ENCODE data around the gene PDS5B. TPM values are rescaled to one million over a fixed set of nuclear protein-coding genes. Genes with fewer than 3 reads are reported as not detected.

PDS5B gene
- total RNA-seq, 8 experiments from 2014 or later: 30.4 to 79.0 (median 43.5) TPM

DNA sequence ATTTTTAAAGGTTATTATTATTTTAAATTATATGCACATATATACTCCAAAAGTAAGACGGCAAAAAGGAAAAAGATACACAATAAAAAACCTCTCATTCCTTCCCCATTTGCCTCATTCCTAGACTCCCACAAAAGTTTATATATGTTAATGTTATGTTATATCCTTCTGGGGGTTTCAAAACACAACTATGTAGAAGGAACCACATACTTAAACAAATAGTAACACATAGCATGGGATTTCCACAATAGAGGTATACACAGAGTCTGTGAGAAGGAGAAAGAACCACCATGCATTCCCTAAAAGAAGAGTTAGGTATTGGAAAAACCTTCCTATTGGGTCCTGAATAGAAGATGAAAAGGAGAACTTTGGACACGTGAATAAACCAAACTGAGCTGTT lies 9.1 kb downstream of the PDS5B start:
- in situ Hi-C loops (cut with MboI; ENCODE audit: low pct_unique_long_range_greater_than_20kb in 2 of 9, low sequenced_read_pairs in 9 of 9, unreplicated experiment in 9 of 9): loop anchor here in 3 of 9 experiments (25.0 kb wide), 2 partner anchors 317 to 942 kb away; no protein-coding TSS in a partner anchor

DNA sequence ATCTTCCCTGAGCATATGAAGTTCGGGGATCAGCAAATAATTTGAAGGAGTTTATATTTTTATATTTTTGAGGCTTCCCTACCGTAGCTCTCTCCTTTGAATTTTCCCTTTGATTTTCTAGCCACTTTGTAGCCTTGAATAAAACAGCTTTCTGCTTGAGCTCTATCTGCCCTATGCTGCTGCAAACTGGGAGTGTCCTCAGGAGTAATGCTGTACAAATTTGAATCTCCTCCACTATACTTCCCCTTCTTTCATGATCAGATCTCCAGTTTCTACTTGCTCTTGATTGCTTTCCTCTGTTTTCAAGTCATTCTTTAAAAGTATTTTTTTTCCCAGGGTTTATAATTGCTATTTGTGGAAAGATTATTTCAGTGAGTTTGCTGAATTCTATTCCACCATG lies 14.6 kb downstream of the PDS5B start:
- H3K4me1 ChIP-seq (replicated peaks in 1 of 2): no peaks in the 10 kb centered on the region
- H3K4me3 ChIP-seq: no peak overlapping the region
- H3K27ac ChIP-seq: no peak overlapping the region
- peak in 2 of 8 experiments; percentile 25 to 51 for ATAC-seq (replicated peaks in 6 of 8)
- in situ Hi-C loops (cut with MboI; ENCODE audit: low pct_unique_long_range_greater_than_20kb in 2 of 9, low sequenced_read_pairs in 9 of 9, unreplicated experiment in 9 of 9): no loop called here
- 33 to 100% (median 82%) methylated on average over 1 to 2 of the region's 2 CpGs for WGBS, 10 experiments

More for the DNA sequence above, 9.1 kb downstream of the PDS5B start:
- no peak for ATAC-seq (replicated peaks in 6 of 8)
- no peak overlapping the region for H3K27ac ChIP-seq
- H3K4me3 ChIP-seq: no peak overlapping the region
- WGBS, 10 experiments: 45 to 100% (median 88%) methylated on average over 1 to 2 of the region's 2 CpGs
- peaks cover 2 to 3% of the 10 kb centered on the region in 2 donors for H3K4me1 ChIP-seq (replicated peaks in 1 of 2)

DNA sequence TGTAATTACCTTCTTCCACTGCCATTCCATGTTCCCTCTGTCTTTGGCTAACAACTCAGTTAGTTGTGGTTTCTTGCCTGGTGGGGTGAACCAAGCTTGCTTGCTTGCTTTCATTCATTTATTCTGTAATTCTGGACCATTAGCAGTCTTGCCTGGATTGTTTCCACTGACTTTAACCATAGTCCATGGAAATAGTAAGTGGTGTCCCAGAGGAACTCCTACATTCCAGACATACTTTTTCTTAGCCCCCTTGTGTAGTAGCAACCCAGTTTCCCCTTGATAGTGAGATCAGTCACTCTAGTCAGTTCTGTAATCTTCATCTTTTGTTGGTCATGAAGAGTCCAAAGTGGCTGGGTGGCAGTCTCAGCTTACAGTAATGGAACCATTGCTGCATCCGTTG lies 23.2 kb downstream of the PDS5B start:
- no peaks in the 10 kb centered on the region for H3K4me1 ChIP-seq (replicated peaks in 1 of 2)
- WGBS, 10 experiments: 13 to 100% (median 82%) methylated on average over 1 of the region's 1 CpG
- no peak overlapping the region for H3K27ac ChIP-seq
- H3K4me3 ChIP-seq: no peak overlapping the region
- ATAC-seq (replicated peaks in 6 of 8): peak in 1 of 8 experiments; percentile 68
- in situ Hi-C loops (cut with MboI; ENCODE audit: low pct_unique_long_range_greater_than_20kb in 2 of 9, low sequenced_read_pairs in 9 of 9, unreplicated experiment in 9 of 9): no loop called here

DNA sequence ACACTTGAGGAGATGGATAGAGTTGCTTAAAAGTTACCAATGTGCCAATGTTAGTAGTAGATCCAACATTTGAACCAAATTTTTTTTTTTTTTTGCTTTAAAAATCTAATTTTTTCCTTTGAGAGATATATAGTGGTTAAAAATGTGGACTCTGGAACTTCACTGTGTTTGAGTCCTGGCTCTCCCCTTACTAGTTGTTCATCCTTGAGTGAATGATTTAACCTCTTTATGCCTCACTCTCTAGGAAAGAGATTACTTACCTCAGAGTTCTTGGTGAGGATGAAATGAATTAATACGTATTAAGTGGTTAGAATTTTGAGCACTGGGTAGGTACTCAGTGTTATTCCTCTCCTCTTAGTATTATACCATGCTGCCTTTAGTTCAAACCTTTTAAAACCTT lies 24.3 kb downstream of the PDS5B start:
- Histone ChIP-seq H3K4me3 (no peak overlapping the region), H3K4me1 (replicated peaks in 1 of 2) (no peaks in the 10 kb centered on the region), H3K27ac (no peak overlapping the region)
- in situ Hi-C loops (cut with MboI; ENCODE audit: low pct_unique_long_range_greater_than_20kb in 2 of 9, low sequenced_read_pairs in 9 of 9, unreplicated experiment in 9 of 9): no loop called here
- ATAC-seq (replicated peaks in 6 of 8): no peak
- WGBS, 10 experiments: 75 to 100% (median 100%) methylated on average over 1 of the region's 1 CpG; no CpG with 5 or more reads in 3 of the 10 experiments

DNA sequence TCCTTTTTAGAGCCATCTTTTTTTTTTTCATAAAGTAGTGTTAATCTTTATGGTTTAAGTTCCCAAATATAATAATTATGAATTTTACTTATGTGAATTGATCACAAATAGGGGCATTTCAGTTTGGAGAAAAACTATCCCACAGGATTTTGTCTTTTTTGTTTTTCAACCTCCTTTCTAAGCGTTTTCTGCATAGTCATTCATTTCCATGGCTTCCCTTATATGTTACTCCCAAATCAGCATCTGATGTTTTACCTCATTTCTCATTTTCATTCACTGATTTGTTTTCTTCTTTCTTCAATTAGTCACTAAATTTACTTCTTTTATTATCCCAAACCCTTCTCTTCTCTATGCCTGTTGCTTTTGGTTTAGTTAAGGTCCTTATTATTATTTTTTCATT lies 24.7 kb downstream of the PDS5B start:
- Histone ChIP-seq H3K4me1 (replicated peaks in 1 of 2) (no peaks in the 10 kb centered on the region), H3K4me3 (no peak overlapping the region), H3K27ac (no peak overlapping the region)
- no peak for ATAC-seq (replicated peaks in 6 of 8)
- WGBS, 10 experiments: 47 to 100% (median 87%) methylated on average over 1 of the region's 1 CpG
- in situ Hi-C loops (cut with MboI; ENCODE audit: low pct_unique_long_range_greater_than_20kb in 2 of 9, low sequenced_read_pairs in 9 of 9, unreplicated experiment in 9 of 9): no loop called here

DNA sequence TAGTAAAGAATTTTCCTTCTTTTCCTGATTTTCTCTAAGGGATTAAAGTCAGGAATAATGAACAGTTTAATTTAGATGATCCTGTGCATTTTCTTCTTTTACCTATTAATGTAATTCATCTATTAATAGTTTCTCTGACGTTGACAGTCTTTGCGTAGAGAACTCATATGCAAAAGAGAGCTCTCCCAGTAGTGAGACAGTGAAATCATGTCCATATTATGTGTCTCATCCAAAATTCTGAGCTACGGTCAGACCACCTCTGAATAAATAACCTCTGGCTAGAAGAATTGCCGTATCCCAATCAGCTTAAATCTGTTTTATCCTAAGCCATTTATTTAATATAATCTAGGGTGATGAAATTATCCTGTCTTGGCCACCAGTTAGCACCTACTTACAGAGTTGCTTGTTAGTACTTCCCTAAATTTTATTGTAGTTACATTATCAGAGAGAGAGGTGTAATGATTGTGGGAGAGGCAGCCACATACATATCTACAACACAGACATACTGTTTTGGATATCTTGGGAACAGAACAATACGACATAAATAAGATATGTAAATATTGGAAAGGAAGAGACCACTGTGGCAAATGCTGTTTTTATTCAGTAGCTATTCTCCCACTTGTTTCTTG lies 30.7 kb downstream of the PDS5B start:
- Histone ChIP-seq H3K4me3 (no peak overlapping the region), H3K4me1 (replicated peaks in 1 of 2) (no peaks in the 10 kb centered on the region), H3K27ac (no peak overlapping the region)
- peak in 1 of 8 experiments; percentile 54 for ATAC-seq (replicated peaks in 6 of 8)
- WGBS, 10 experiments: 44 to 100% (median 84%) methylated on average over 1 to 5 of the region's 5 CpGs
- in situ Hi-C loops (cut with MboI; ENCODE audit: low pct_unique_long_range_greater_than_20kb in 2 of 9, low sequenced_read_pairs in 9 of 9, unreplicated experiment in 9 of 9): no loop called here

DNA sequence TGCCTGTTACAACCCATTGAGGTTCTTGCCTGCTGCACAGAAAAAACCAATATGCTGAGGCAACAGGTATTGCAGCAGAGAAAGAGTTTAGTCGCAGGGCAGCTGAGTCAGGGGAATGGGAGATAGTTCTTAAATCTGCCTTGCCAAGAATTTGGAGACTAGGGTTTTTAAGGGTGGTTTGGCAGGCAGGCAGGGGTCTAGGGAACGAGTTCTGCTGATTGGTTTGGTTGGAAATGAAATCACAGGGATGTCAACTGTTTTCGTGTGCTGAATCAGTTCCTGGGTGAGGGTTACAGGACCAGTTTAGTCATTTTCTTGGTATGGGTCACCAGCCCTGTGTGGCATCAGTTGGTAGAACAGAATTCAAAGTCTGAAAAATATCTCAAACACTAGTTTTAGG lies 36.6 kb downstream of the PDS5B start:
- ATAC-seq (replicated peaks in 6 of 8): no peak
- in situ Hi-C loops (cut with MboI; ENCODE audit: low pct_unique_long_range_greater_than_20kb in 2 of 9, low sequenced_read_pairs in 9 of 9, unreplicated experiment in 9 of 9): no loop called here
- 86 to 100% (median 91%) methylated on average over 1 to 3 of the region's 3 CpGs; no CpG with 5 or more reads in 2 of the 10 experiments for WGBS, 10 experiments

DNA sequence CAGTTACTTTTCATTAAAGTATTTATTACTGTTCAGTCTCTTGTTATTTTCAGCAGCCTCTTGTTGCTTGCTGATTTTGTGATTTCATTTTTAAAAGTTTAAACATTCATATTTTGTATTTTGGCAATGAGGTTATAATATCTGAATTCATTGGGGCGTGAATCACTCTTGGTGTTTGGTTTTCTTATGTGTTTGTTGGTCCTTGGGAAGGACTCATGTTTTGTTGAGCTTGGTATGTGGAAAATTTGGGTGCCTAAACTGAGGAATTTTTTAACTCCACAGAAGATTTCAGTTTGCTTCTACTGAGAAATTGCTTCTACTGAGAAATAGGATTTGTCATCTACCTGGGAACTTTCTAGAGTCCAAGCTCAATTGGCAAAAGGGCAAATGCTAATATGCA lies 38.2 kb downstream of the PDS5B start:
- Histone ChIP-seq H3K4me1 (replicated peaks in 1 of 2) (no peaks in the 10 kb centered on the region), H3K4me3 (no peak overlapping the region), H3K27ac (no peak overlapping the region)
- in situ Hi-C loops (cut with MboI; ENCODE audit: low pct_unique_long_range_greater_than_20kb in 2 of 9, low sequenced_read_pairs in 9 of 9, unreplicated experiment in 9 of 9): no loop called here
- no peak for ATAC-seq (replicated peaks in 6 of 8)
- WGBS, 10 experiments: 0 to 100% (median 100%) methylated on average over 1 of the region's 1 CpG; no CpG with 5 or more reads in 2 of the 10 experiments

More for the DNA sequence above, 36.6 kb downstream of the PDS5B start:
- Histone ChIP-seq H3K4me1 (replicated peaks in 1 of 2) (no peaks in the 10 kb centered on the region), H3K27ac (no peak overlapping the region), H3K4me3 (no peak overlapping the region)

DNA sequence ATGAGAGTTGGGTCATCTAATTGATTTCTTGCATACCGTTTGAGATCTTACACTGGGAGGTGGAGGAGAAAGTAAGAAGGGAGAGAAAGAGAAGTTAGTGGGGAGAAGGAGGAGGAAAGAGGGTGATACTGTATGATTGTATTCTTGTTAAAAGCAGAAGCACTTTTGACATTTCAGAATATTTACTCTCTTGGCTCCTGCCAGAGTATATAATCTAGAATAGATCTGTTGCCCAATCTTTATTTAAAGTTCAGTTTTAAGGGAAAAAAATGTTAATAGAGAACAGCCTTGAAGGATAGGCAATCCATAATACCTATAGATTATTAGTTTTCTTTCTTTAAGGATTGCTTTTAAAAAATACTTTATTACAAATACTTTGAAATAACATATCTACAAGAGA lies 41.5 kb downstream of the PDS5B start:
- 0 to 90% (median 29%) methylated on average over 1 of the region's 1 CpG; no CpG with 5 or more reads in 2 of the 10 experiments for WGBS, 10 experiments
- ATAC-seq (replicated peaks in 6 of 8): no peak
- Histone ChIP-seq H3K4me3 (no peak overlapping the region), H3K27ac (no peak overlapping the region), H3K4me1 (replicated peaks in 1 of 2) (no peaks in the 10 kb centered on the region)
- in situ Hi-C loops (cut with MboI; ENCODE audit: low pct_unique_long_range_greater_than_20kb in 2 of 9, low sequenced_read_pairs in 9 of 9, unreplicated experiment in 9 of 9): no loop called here

DNA sequence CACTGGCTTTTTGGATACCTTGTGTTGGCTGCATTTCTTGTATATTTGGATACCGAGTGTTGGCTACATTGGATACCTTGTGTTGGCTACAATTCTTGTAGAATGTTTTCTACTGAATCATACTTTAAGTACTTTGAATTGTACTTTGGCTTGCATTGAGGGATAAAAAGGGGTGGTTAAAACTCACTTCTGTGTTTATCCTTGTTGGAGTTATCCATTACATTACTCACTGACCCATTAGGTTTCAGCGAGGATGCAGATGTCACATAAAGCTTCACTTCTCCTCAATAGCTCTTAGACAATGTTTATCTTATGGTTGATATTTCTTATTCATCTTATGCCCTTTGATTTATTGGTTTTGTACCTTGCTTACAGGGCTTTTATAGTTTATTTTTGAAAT lies 43.1 kb downstream of the PDS5B start:
- Histone ChIP-seq H3K4me3 (no peak overlapping the region), H3K27ac (no peak overlapping the region), H3K4me1 (replicated peaks in 1 of 2) (no peaks in the 10 kb centered on the region)
- no peak for ATAC-seq (replicated peaks in 6 of 8)
- in situ Hi-C loops (cut with MboI; ENCODE audit: low pct_unique_long_range_greater_than_20kb in 2 of 9, low sequenced_read_pairs in 9 of 9, unreplicated experiment in 9 of 9): no loop called here
- WGBS, 10 experiments: 86 to 100% (median 94%) methylated on average over 1 to 2 of the region's 2 CpGs; no CpG with 5 or more reads in 1 of the 10 experiments

DNA sequence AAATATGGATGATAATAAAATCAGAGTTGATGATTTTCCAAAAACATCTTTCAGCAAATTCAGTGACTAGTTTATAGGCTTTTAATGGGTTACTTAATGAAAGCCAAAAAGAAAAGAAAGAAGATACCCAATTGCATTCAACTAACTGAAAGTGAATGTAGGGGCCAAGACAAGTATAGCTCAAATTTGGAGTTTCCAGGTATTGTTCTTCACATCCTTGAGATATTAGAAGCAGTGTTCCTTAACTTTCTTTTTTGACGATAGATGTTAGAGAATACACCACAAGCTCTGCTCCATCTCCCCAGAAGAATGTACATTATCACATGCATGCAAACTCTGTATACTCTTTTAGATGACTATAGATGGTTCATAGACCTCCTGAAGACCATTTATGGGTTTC lies 43.6 kb downstream of the PDS5B start:
- in situ Hi-C loops (cut with MboI; ENCODE audit: low pct_unique_long_range_greater_than_20kb in 2 of 9, low sequenced_read_pairs in 9 of 9, unreplicated experiment in 9 of 9): no loop called here
- Histone ChIP-seq H3K4me1 (replicated peaks in 1 of 2) (no peaks in the 10 kb centered on the region), H3K4me3 (no peak overlapping the region), H3K27ac (no peak overlapping the region)
- WGBS, 10 experiments: 88 to 100% (median 100%) methylated on average over 1 of the region's 1 CpG; no CpG with 5 or more reads in 4 of the 10 experiments
- no peak for ATAC-seq (replicated peaks in 6 of 8)

DNA sequence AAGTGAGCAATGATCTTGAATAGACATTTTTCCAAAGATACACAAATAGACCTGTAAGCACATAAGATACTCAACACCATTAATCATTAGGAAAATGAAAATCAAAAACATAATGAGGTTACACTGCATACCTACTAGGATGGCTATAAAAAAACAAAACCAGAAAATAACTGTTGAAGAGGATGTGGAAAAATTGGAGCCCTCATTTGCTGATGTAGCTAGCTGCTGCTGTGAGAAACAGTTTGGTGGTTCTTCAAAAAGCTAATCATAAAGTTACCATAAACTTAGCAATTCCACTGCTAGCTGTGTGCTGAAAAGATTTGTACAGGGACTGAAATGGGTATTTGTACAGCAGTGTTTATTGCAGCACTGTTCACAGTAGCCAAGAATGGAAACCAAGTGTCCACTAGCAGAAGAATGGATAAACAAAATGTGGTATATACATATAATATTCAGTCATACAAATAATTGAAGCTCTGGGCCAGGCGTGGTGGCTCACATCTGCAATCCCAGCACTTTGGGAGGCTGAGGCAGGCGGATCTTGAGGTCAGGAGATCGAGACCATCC lies 46.2 kb downstream of the PDS5B start:
- Histone ChIP-seq H3K4me1 (replicated peaks in 1 of 2) (no peaks in the 10 kb centered on the region), H3K4me3 (no peak overlapping the region), H3K27ac (no peak overlapping the region)
- ATAC-seq (replicated peaks in 6 of 8): peak in 1 of 8 experiments; percentile 53
- in situ Hi-C loops (cut with MboI; ENCODE audit: low pct_unique_long_range_greater_than_20kb in 2 of 9, low sequenced_read_pairs in 9 of 9, unreplicated experiment in 9 of 9): no loop called here
- 40 to 100% (median 80%) methylated on average over 1 to 3 of the region's 3 CpGs; no CpG with 5 or more reads in 3 of the 10 experiments for WGBS, 10 experiments

DNA sequence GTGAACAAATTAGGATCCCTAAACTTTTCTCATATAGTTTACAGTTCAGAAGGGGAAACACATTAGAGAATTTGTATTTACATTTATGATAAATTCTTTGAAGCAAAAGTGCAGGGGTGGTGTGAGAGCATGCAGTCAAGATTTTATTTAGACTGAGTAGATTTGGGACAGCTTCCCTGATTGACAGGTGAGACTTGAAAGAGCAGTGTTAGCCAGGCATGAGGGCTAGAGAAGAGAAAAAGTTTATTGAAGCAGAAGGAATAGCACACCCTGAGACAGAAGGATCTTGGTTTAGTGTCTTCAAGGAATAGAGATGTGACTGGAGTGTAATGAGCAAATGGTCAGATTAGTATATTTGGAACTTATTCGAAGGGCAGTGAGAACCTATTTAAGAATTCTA lies 50.5 kb downstream of the PDS5B start:
- no peak for ATAC-seq (replicated peaks in 6 of 8)
- in situ Hi-C loops (cut with MboI; ENCODE audit: low pct_unique_long_range_greater_than_20kb in 2 of 9, low sequenced_read_pairs in 9 of 9, unreplicated experiment in 9 of 9): no loop called here
- WGBS, 10 experiments: 80 to 100% (median 100%) methylated on average over 1 of the region's 1 CpG; no CpG with 5 or more reads in 4 of the 10 experiments
- no peak overlapping the region for H3K4me3 ChIP-seq
- H3K4me1 ChIP-seq (replicated peaks in 1 of 2): no peaks in the 10 kb centered on the region
- no peak overlapping the region for H3K27ac ChIP-seq

DNA sequence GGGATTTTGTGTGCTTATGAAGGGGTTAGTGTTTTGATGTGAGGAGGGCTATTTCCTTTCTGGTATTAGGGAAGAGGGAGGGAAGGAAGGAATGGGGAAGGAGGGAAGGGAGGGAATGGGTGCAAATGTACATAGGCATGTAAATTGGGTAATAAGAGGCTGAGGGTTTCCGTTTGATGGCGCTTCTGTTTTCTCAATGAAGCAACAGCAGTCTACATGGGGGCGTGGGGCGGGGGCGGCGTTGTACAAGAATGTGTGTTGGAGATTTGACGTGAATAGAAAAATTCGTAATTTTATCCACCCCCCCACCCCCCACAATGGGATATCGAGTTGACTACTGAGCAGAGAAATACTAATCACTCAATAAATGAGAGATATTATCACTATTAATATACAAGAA lies 52.5 kb downstream of the PDS5B start:
- no peak for ATAC-seq (replicated peaks in 6 of 8)
- in situ Hi-C loops (cut with MboI; ENCODE audit: low pct_unique_long_range_greater_than_20kb in 2 of 9, low sequenced_read_pairs in 9 of 9, unreplicated experiment in 9 of 9): no loop called here
- 83 to 94% (median 88%) methylated on average over 2 to 7 of the region's 9 CpGs; no CpG with 5 or more reads in 2 of the 10 experiments for WGBS, 10 experiments
- Histone ChIP-seq H3K4me1 (replicated peaks in 1 of 2) (no peaks in the 10 kb centered on the region), H3K4me3 (no peak overlapping the region), H3K27ac (no peak overlapping the region)

Measured in motor neuron (in vitro differentiated cells).